AG04449 (cell line): ENCODE data around the gene KRT33A.

Source experiments
- CTCF ChIA-PET: fragments of 350-600 bp; formaldehyde crosslinking; extraction: SDS; loops from one replicate; lab custom pipeline; 2021; ENCODE audit warnings: antibody characterized with exemption; lab: Yijun Ruan, JAX
- POLR2A ChIA-PET: fragments of 400-600, 350-600 bp; formaldehyde crosslinking; extraction: SDS; loops from one replicate; lab custom pipeline; 2020; ENCODE audit warnings: antibody characterized with exemption, inconsistent platforms; lab: Yijun Ruan, JAX
- DNase-seq: peaks from one replicate; pipeline ENCODE4 v3.0.0-alpha.2; 2010; ENCODE audit warnings: low read depth, low spot score
- H3K4me3 ChIP-seq: 2 replicates; pipeline ENCODE4 v1.5.1; 2011; ENCODE audit warnings: low read depth, mild to moderate bottlenecking, control low read depth, low read length
- TF ChIP-seq, protein P1 (sequence below): IDR thresholded peaks from one replicate; pipeline ENCODE4 v1.5.1; 2011; ENCODE audit warnings: mild to moderate bottlenecking, moderate library complexity, low read length, control low read depth, inconsistent platforms; ENCODE audit not compliant: insufficient read depth; ENCODE audit errors: missing control alignments

The KRT33A gene

DNA sequence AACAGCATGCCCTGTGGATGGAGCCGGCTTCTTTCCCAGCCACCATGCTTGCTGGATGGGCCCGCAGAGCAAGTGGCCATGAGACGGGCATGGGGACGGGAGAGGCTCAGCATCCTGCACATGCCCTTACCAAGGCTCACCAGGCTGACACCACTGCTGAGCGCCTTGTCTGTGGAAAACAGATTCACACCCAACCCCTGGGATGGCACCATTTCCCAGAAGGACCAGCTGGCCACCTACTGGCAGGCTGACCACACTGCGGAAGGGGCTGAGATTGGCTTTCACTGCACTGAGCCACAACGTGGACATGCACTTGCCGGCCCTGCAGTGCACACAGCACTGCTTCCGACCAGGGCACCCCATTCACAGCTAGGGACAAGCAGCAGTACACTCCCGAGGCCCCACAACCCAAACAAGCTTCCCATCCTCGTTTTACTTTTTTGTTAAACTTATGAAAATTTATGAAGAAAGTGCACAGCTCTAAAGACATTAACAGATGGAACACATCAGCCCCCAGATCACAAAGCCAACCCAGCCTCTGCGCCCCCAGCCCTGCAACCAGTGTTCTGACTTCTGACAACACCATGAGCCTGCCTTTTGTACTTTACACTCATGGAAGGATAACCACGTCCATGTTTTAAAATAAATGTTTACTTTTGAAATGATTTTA is 21.2 kb downstream of the KRT33A start:
- H3K4me3 ChIP-seq: no peak overlapping the region
- POLR2A ChIA-PET: no interaction called here
- DNase-seq: no peak
- TF ChIP-seq, protein P1, sequence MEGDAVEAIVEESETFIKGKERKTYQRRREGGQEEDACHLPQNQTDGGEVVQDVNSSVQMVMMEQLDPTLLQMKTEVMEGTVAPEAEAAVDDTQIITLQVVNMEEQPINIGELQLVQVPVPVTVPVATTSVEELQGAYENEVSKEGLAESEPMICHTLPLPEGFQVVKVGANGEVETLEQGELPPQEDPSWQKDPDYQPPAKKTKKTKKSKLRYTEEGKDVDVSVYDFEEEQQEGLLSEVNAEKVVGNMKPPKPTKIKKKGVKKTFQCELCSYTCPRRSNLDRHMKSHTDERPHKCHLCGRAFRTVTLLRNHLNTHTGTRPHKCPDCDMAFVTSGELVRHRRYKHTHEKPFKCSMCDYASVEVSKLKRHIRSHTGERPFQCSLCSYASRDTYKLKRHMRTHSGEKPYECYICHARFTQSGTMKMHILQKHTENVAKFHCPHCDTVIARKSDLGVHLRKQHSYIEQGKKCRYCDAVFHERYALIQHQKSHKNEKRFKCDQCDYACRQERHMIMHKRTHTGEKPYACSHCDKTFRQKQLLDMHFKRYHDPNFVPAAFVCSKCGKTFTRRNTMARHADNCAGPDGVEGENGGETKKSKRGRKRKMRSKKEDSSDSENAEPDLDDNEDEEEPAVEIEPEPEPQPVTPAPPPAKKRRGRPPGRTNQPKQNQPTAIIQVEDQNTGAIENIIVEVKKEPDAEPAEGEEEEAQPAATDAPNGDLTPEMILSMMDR: peak; percentile 95
- CTCF ChIA-PET: interaction anchor here (0.6 to 8.2 kb wide), 41 partner anchors 8 to 526 kb away, joined by 3 to 90 read pairs (median 4); partner anchors contain the start of genes KRTAP16-1, KRTAP17-1, KRTAP2-3 and KRTAP9-6

DNA sequence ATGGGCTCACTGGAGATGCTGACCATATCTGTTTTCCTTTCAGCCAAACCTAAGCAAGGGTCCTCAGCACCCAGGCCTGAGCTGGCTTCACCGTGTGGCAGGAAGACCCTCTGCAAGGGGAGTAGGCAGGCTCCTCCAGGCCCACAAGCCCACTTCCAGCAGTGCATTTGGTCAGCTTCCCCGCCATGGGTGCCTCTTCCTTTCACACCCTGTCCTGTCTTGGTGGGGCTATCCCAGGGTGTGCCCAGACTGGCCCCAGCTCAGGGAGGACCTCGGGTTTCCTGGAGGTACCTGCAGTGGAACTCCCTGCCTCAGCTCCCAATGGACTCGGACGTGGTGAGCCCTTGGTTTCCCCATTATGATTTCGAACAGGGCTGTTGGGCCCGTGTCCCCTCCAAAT is 22.4 kb downstream of the KRT33A start:
- TF ChIP-seq, protein P1: no peak
- ChIA-PET POLR2A (no interaction called here), CTCF (interaction anchor here (1.0 to 8.2 kb wide), 23 partner anchors 9 to 517 kb away, joined by 3 to 90 read pairs (median 5); partner anchors contain the start of gene KRTAP17-1)
- no peak overlapping the region for H3K4me3 ChIP-seq
- no peak for DNase-seq

DNA sequence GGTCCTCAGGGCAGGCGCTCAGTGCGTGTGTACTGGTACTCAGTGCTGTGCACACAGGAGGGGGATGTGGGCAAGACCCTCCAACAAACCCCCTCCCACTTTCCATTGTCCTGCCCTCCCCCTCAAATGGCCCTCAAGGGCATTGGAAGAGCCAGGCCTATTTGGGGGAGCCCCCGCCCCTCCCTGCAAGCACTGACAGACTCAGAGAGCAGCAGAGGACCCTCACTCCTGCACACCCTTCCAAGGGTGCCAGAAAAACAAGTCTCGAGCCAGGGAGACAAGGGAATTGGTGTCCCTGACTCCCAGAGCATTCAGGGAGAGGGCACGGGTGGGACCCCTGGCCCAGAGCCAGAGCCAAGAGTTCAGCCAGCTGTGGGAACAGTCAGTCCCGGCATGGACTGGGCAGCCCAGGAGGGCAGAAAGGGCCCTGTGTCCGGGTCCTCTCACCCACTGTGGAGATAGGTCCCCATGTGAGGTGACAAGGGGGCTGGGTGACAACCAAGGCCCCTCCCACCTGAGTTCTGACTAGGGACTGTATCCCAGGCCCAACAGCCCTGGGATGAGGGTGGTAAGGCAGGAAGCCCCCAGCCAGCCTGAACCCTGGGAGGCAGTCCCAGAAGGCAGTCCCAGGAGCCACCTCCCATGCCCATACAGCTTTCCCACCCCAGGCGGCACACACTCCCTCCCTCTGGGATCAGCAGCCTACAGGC is 23.1 kb downstream of the KRT33A start:
- ChIA-PET POLR2A (no interaction called here), CTCF (interaction anchor here (1.0 to 8.2 kb wide), 14 partner anchors 9 to 471 kb away, joined by 3 to 90 read pairs (median 4); partner anchors contain the start of gene KRTAP17-1)
- no peak for DNase-seq
- TF ChIP-seq, protein P1: no peak
- H3K4me3 ChIP-seq: no peak overlapping the region

DNA sequence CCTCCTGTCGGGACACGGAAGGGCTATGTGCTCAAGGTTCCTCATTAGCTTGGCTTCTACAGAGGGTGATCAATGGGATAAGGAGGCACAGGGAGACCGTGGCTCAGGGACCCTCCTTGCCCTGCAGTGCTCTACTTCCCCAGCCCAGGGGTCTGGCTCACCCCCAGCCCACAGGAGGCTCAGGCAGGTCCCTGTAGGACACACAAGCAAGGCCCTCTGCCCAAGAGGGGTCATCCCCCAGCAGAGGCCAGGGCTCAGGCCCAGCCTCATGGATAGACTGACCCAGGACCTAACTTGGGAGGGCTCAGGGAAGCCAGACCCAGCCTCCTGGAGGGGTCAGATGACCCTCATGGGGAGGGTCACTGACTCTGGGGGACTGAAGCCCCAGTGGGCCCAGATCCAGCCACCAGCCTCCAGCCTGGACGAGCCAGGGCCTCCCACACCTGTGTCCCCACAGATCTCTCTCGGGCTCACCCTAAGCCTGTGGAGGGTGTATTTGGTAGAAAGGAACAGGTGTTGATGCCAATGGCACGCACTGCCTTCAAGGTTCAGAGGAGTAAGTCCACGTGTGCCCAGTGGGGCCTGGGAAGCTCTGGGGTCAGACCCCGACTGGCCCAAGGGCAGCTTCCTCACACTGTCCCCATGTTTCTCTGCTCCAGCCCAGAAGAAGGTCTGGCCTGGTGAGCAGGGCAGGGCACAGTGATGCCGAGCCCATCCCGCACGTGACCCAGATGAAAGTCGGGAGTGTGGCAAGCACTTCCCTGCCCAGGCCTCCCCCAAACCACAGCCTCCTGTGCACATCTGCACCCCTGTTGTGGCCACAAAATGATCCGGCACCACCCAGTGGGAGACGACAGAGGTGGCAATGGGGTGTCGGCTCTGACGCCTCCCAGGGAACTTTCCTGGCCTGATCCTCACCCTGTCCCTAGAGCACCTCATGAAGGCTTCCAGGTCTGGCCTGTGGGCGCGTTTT is 24.2 kb downstream of the KRT33A start:
- ChIA-PET POLR2A (no interaction called here), CTCF (no interaction called here)
- TF ChIP-seq, protein P1: no peak

DNA sequence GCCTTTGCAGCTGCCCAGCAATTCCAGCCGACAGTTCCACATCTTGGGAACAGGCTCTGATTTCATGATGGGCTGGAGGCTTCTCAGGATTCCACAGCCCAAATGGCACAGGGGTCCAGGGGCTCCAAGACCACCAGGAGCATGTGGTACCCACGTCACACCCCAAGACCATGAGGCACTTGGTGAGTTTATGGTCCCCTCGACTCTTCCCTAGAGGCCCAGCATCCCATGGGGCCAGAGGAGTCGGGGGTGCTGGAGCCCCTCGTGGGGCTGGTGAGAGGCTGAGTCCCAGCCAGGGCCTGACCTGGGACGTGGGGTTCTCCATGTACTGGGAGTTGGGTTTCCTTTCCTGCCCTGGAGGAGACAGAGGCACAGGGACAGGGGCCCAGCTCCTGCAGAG is 25.0 kb downstream of the KRT33A start:
- TF ChIP-seq, protein P1: no peak
- no peak overlapping the region for H3K4me3 ChIP-seq
- CTCF ChIA-PET: no interaction called here
- DNase-seq: no peak
- POLR2A ChIA-PET: no interaction called here

More for the DNA sequence above, 24.2 kb downstream of the KRT33A start:
- DNase-seq: no peak
- no peak overlapping the region for H3K4me3 ChIP-seq

DNA sequence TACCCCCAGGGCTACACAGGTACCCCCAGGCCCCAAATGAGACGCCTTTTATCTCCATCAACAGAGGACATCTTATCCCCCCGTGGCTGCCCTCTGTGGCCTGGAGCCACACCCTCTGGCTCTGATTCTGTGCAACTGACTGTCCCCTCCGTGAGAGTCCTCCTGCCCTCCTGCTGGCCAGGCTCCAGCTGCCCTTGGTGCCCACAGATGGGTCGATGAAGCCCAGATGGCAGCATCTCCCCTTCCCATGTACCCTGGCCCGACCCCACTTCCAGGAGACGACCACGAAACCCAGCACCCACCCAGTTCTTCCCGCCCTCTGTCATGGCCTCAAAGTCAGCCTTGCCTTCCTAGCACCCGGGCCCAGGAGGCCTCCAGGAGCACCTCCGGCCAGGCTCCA is 25.5 kb downstream of the KRT33A start:
- no peak overlapping the region for H3K4me3 ChIP-seq
- TF ChIP-seq, protein P1: no peak
- CTCF ChIA-PET: no interaction called here
- DNase-seq: no peak
- POLR2A ChIA-PET: no interaction called here
